Stimulated activated CD4-positive, alpha-beta T cell treated with anti-CD3 and anti-CD28 coated beads, Interleukin-15, amount 100 ng/mL, for 24 hours (primary cell): ENCODE data around the gene NPTX1.

ENCODE experiments used
- DNase-seq: peaks from one replicate; pipeline ENCODE4 v3.0.0-alpha.2; 2020

NPTX1 gene

GRCh38 chr17:80477647-80478478 lies 1.5 kb upstream of the NPTX1 start:
- peak; percentile 69 for DNase-seq

DNA sequence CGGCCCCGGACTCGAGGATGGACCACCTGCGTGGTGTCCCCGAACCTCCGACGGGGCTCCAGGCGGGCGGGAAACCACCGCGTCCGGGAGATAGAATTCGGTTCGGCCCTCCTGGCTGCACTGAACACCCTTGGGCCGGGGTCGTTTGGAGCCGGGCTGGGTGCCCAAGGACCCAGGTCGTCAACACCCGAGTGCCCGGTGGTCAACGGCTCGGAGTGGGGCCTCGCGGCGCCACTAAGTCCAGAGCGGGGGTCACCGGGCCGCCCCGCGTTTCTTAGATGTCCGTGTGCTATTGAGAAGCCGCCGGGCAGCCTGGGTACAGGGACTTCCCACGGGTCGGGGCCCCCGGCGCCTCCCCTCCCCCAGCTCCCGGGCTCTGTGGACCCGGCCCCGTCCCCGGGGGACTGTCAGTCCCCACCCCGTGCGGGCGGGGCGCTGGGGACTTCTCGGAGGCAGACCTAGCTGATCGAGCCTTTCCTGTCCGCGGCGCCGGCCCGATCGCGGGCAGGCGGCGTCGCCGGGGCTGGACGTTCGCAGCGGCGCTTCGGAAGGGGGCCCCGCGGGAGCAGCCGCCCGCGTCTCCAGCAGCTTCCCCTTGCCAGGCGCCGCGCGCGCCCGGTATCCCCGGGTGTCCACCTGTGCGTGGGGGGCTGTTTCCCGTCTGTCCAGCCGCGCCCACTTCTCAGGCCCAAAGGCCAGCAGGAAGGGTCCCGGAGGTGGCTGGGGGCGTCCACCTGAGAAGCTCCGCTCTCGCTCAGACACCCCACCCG lies 655 bp upstream of the NPTX1 start:
- peak; percentile 33 for DNase-seq

GRCh38 chr17:80474961-80475909 lies 1.2 kb downstream of the NPTX1 start:
- DNase-seq = peak; percentile 43

DNA sequence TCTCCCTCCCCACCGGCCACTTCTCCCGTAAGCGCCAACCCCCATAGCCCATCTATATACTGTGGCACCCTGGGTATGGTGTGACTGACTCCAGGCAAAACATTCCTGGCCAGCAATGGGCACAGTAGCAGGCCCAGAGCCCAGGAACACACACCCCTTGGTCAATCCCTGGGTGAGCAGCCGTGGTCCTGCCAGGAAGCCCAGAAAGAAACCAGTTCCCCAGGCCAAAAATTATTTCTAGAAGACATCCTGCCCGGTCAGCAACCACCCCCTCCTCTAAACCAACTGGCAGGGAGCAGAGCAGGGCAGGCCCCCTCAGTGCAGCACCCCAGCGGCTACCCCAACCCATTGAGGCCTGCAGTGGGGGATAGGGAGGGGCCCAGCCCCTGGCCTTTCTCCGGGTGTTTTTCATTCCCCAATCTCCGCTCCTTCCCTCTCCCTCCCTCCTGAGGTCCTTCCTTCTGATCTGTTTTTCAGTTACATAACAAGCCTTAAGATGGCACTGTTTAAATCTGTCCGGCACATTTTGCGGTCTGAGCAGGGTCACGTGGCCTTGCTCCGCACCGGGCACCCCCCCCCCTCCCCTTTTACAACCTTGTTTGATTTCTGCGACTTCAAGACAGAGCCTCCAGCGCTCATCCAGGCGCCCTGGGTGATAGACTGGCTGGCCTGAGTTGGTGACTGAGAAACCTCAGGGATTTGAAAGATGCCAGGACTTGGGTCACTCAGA lies 2.0 kb downstream of the NPTX1 start:
- DNase-seq = peak; percentile 35

- no peak for DNase-seq
Measured at GRCh38 chr17:80473701-80474100, 2.7 kb downstream of the NPTX1 start.

- DNase-seq = no peak
Measured at GRCh38 chr17:80472996-80473395, 3.4 kb downstream of the NPTX1 start.

DNA sequence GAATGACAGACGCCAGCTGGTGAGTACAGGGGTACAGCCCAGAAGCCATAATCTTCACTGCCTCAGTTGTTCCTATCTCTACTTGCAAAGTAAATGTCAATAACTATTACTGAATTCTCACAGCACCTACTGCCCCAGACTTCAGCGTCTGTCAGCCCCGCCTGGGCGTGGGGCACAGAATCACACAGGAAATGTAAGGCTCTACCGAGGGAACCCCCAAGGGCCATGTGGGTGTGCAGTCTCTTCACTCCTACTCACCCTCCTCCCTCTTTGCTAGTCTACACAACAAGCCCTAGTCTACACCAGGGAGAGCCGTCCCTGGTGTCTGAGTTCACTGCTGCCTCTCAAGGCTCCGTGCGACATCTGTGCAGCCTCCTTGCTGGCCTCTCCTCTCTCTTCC lies 4.5 kb downstream of the NPTX1 start:
- no peak for DNase-seq

GRCh38 chr17:80470603-80471002 lies 5.8 kb downstream of the NPTX1 start:
- no peak for DNase-seq

GRCh38 chr17:80469667-80470066 lies 6.7 kb downstream of the NPTX1 start:
- no peak for DNase-seq

- DNase-seq = no peak
Measured at GRCh38 chr17:80468781-80469493, 7.5 kb downstream of the NPTX1 start.

DNA sequence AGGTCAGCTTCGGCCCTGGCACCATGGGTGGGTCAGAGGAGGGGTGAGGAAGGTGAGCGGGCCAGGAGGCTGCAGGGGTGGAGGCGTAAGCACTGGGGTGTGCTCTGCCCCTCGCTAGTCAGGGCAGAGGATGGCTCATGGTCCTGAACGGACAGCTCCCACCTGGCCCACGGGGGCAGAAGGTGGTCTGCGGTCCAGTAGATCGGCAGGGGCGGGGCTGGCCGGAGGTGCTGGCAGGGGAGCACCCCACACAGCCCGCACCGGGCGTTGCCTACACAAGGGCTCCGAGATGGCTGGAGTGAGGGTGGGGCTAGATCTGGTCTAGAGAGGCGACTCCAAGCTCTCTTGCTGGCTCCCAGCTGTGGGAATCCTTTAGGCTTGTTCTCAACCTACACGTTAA lies 8.2 kb downstream of the NPTX1 start:
- DNase-seq = no peak

DNA sequence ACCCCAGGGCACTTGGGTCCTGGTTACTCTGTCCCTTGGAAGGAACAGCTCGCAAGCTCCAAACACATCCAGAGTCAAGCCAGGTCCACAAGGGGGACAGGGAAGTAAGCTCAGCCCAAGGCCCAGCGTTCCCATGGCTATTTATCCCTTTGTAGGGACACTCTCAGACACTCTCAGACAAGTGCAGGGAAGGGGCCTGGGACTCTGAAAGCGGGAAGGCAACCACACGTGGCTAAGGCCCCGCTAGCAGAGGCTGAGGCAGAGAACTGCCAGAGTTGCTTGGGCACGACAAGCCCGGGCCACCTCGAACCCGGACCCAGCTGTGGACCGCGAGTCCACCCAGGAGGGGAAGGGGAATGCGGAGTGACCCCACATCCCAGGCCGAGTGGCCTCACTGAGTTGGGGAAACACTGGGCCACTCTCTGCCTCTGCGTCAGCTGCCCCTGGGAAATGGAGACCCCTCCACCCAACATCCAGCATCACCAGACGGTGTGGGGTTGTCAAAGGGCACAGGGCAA lies 10.2 kb downstream of the NPTX1 start:
- no peak for DNase-seq

DNA sequence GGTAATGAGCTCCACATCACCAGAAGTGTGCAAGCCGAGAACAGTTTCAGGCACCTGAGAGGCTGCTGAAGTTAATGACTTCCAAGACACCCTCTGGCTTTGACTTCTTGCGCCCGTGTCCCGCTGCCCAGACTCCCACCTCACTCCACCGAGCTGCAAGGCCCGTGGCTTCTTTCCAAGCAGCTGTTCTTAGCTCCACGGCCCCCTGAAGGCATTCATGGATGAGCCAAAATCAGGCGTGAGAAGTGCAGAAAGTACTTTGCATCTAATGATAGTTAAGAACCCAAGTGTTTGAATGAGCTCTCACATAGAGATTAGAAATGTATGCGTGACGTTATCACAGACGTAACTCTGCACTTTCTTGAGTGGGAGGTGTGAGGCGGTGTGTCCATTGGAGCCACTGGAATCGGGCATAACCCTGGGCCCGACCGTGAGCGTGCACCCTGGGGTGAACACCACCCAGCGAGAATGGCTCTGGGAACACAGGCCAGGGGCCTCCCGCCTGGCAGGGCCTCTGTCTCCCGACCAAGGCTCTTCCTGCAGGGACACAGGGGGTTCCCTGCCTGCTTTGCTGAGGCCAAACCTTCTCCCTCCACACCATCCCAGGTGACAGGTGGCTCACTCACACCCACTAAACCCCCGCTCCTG lies 11.0 kb downstream of the NPTX1 start:
- no peak for DNase-seq

- no peak for DNase-seq
Measured at GRCh38 chr17:80464486-80464885, 11.9 kb downstream of the NPTX1 start.

DNA sequence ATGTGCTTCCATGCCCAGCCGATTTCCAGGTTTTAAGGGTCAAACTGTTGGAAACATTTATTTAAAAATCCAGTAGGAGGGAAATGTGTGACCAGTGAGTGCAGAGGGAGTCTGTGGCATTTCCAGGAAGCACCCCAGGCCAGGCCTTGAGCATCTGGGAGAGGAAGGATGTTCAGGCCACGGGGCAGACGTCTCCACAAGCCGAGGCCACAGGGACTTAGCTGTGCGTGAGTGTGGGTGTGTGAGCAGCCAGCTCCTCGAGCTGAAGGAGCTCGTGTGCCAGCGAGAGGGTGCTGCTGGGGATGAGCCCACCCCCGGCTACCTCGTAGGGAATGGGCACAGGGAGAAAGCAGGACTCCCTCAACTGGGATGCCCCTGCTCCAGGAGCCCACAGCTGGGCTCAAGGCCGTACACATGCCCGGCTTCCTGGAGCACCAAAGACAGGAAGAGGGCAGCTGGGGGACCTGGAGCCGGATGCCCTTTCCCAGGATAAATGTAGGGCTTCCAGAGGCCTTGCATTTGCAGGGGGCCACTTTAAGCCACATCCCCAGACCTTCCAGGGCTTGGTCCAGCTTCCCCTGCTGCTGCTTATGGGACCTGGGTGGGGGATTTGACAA lies 12.5 kb downstream of the NPTX1 start:
- no peak for DNase-seq

GRCh38 chr17:80461528-80462160 lies 14.8 kb downstream of the NPTX1 start:
- no peak for DNase-seq

GRCh38 chr17:80460429-80460834 lies 16.0 kb downstream of the NPTX1 start:
- no peak for DNase-seq

GRCh38 chr17:80459234-80459633 lies 17.2 kb downstream of the NPTX1 start:
- DNase-seq = no peak

GRCh38 chr17:80458016-80458415 lies 18.4 kb downstream of the NPTX1 start:
- no peak for DNase-seq
